Heart left ventricle (tissue), 16 donors: ENCODE results near the gene MPZL3. TPM values are rescaled to one million over a fixed set of nuclear protein-coding genes. Genes with fewer than 3 reads are reported as not detected.

ENCODE experiments used
- ATAC-seq, 4 donors: fragments of 200-7000 bp; cut with Tn5 transposase; one replicate each; pipeline ENCODE4 v1.9.1; 2020 to 2022; ENCODE audit warnings: moderate library complexity in 4 of 4, mild to moderate bottlenecking in 3 of 4, moderate number of reproducible peaks in 1 of 4
- DNase-seq, 5 donors: peaks; one replicate each; pipeline ENCODE4 v3.0.0-alpha.2; 2020
- H3K27ac ChIP-seq, 12 donors: fragments of 200-600 bp; sonication (generic) in 4 of 12; one replicate each; pipeline versions ENCODE4 v1.5.0 to v1.8.0; 2016 to 2022; ENCODE audit warnings: mild to moderate bottlenecking in 2 of 12
- H3K27me3 ChIP-seq, 9 donors: fragments of 200-600 bp; sonication (generic) in 2 of 9; one replicate each; pipeline versions ENCODE4 v1.5.1 to v1.8.0; 2016 to 2022; ENCODE audit warnings: mild to moderate bottlenecking in 3 of 9
- H3K36me3 ChIP-seq, 9 donors: fragments of 200-600 bp; sonication (generic) in 2 of 9; one replicate each; pipeline versions ENCODE4 v1.5.0 to v1.8.0; 2018 to 2022; ENCODE audit warnings: mild to moderate bottlenecking in 2 of 9
- H3K4me1 ChIP-seq, 12 donors: fragments of 200-600 bp; sonication (generic) in 4 of 12; one replicate each; pipeline versions ENCODE4 v1.5.0 to v1.8.0; 2016 to 2022; ENCODE audit warnings: mild to moderate bottlenecking in 3 of 12
- H3K4me3 ChIP-seq, 12 donors: fragments of 200-600 bp; sonication (generic) in 4 of 12; one replicate each; pipeline versions ENCODE4 v1.5.0 to v1.8.0; 2017 to 2022; ENCODE audit warnings: mild to moderate bottlenecking in 9 of 12, moderate library complexity in 4 of 12
- H3K9me3 ChIP-seq, 12 donors: fragments of 200-600 bp; sonication (generic) in 4 of 12; one replicate each; pipeline versions ENCODE4 v1.5.0 to v1.8.0; 2016 to 2022; ENCODE audit warnings: mild to moderate bottlenecking in 1 of 12
- CTCF ChIP-seq, 12 donors: fragments of 200-600 bp; sonication (generic) in 4 of 12; IDR thresholded peaks; one replicate each; pipeline versions ENCODE4 v1.5.0 to v1.8.0; 2018 to 2022; ENCODE audit warnings: antibody characterized with exemption in 12 of 12, mild to moderate bottlenecking in 5 of 12
- POLR2A ChIP-seq, 2 donors: fragments of 450-650 bp; IDR thresholded peaks; one replicate each; pipeline ENCODE4 v1.6.1; 2017; ENCODE audit warnings: antibody characterized with exemption in 2 of 2, mild to moderate bottlenecking in 2 of 2, moderate library complexity in 2 of 2
- WGBS, 4 donors: extraction: QIAGEN DNeasy Blood & Tissue Kit in 2 of 4; methylation state at CpG; one replicate each; pipeline versions ENCODE4 v1.1.5 to v1.1.7; 2013 to 2018; 5-methylcytosine and 5-hydroxymethylcytosine counted together
- intact Hi-C, 10 donors: fragments of 100-400 bp; cut with DNase I; formaldehyde crosslinking; loops; one replicate each; pipeline versions ENCODE4 v1.11.1 to v1.14.2; 2022
- polyA plus RNA-seq, 2 donors: library from polyadenylated mRNA; stranded (reverse); fragments of 200-250 nt; gene quantifications; one replicate each; pipeline ENCODE4 v1.2.3, GENCODE V29; 2013
- total RNA-seq, 9 donors: library from RNA; depleted of rRNA in 2 of 9; stranded (reverse); fragments of >200 nt in 2 of 9; fragmentation: NEBNext Ultra II Directional in 3 of 9; extraction: Animal tissue kit (Norgen Biotek cat#: 25700) in 3 of 9; gene quantifications; one replicate each; pipeline versions ENCODE4 v1.1.0 to v1.2.4, GENCODE V29; 2016 to 2023
- donor health status: ischemic (EF 13 %, LVEDD 7.1; RV severe dilation, severe dysfunction).
- donor health status: healthy with polysubstance abuse.
- donor health status: DM: no; HTN: yes; CAD: no.
- donor health status: DM: no; HTN: no; CAD: no.
- donor health status: ischemic (EF 25% LVEDD 6.9; RV normal size, moderate dysfunction).
- donor health status: ischemic (EF 25% LVEDD 5.7; RV mildly dilated, moderate dysfunction).
- donor health status: healthy.
- donor health status: DM: yes; HTN: yes; CAD: no.
- donor health status: ischemic (EF 35%, LVEDD 5.7; RV mildly dilated, moderate dysfunction).
- donor health status: nonischemic (EF 11% LVEDD 7.7; RV severe dilation, severe dysfunction).
- donor health status: DM: yes; HTN: yes; CAD: no.
- donor health status: PGD.
- donor health status: ischemic (EF 29% LVEDD 5.4; RV normal size, mild dysfunction).
- donor health status: nonischemic (EF 23%, LVEDD 6.1; RV moderate dilation, normal function).

The MPZL3 gene
- total and polyA plus RNA-seq, 11 donors, result 1.3 to 6.2 (median 3.3) TPM

GRCh38 chr11:118236170-118236569 lies 16.0 kb downstream of the MPZL3 start:
- Histone ChIP-seq H3K36me3 (peaks cover 0 to 8% (median 0%) of the 10 kb centered on the region in 9 donors), H3K27ac (peak overlapping the region in 4 of 12 donors; percentile 17 to 79 (median 70)), H3K9me3 (no peaks in the 10 kb centered on the region), H3K27me3 (no peaks in the 10 kb centered on the region), H3K4me3 (no peak overlapping the region), H3K4me1 (peaks cover 0 to 57% (median 11%) of the 10 kb centered on the region in 12 donors)
- DNase-seq (no peak), ATAC-seq (no peak)
- intact Hi-C loops, result no loop called here
- TF ChIP-seq POLR2A (IDR thresholded peaks at IDR 0.05) (no peak), CTCF (IDR thresholded peaks at IDR 0.05) (no peak)
- 69 to 79% (median 72%) methylated on average over 2 of the region's 2 CpGs for WGBS, 4 donors

DNA sequence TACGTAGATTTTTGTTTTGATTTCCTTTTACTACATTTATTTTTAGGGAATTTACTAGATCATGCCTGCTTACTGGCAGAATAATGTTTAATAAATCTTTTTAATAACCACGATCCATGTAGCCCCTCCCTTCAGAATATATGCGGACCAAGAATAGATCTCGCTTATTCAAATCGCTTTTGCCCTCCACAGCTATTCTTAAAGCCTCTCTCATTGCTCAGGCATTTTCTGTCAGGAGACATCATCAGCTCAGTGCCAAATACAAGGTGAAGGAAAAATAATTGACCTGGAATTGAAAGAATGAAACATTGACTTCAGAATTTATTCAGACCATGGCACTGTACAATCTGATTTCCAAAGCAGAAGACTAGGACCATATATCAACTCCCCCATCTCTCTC lies 17.3 kb downstream of the MPZL3 start:
- peak overlapping the region; percentile 17 to 79 (median 66) for H3K27ac ChIP-seq
- WGBS, 4 donors, result 58 to 63% (median 60%) methylated on average over 5 of the region's 5 CpGs
- no peaks in the 10 kb centered on the region for H3K9me3 ChIP-seq
- peaks cover 0 to 8% (median 0%) of the 10 kb centered on the region in 9 donors for H3K36me3 ChIP-seq
- H3K4me1 ChIP-seq, result peaks cover 0 to 47% (median 6%) of the 10 kb centered on the region in 12 donors
- no peak overlapping the region for H3K4me3 ChIP-seq
- DNase-seq, result no peak
- no peaks in the 10 kb centered on the region for H3K27me3 ChIP-seq
- TF ChIP-seq POLR2A (IDR thresholded peaks at IDR 0.05) (no peak), CTCF (IDR thresholded peaks at IDR 0.05) (no peak)
- intact Hi-C loops, result no loop called here
- ATAC-seq, result peak; percentile 55 to 90 (median 84)

GRCh38 chr11:118233850-118234249 lies 18.3 kb downstream of the MPZL3 start:
- H3K4me1 ChIP-seq, result peaks cover 0 to 39% (median 2%) of the 10 kb centered on the region in 12 donors
- no peak overlapping the region for H3K4me3 ChIP-seq
- intact Hi-C loops, result no loop called here
- H3K36me3 ChIP-seq, result peaks cover 0 to 10% (median 0%) of the 10 kb centered on the region in 9 donors
- no peak for TF ChIP-seq CTCF (IDR thresholded peaks at IDR 0.05)
- no peak for TF ChIP-seq POLR2A (IDR thresholded peaks at IDR 0.05)
- H3K9me3 ChIP-seq, result no peaks in the 10 kb centered on the region
- ATAC-seq (no peak), DNase-seq (no peak)
- 77 to 100% (median 93%) methylated on average over 1 of the region's 1 CpG for WGBS, 4 donors
- H3K27me3 ChIP-seq, result no peaks in the 10 kb centered on the region
- peak overlapping the region in 1 of 12 donors; percentile 71 for H3K27ac ChIP-seq

GRCh38 chr11:118233377-118233776 lies 18.8 kb downstream of the MPZL3 start:
- DNase-seq (no peak), ATAC-seq (no peak)
- TF ChIP-seq CTCF (IDR thresholded peaks at IDR 0.05) (no peak), POLR2A (IDR thresholded peaks at IDR 0.05) (no peak)
- intact Hi-C loops, result no loop called here
- WGBS, 4 donors, result 80 to 92% (median 88%) methylated on average over 5 of the region's 5 CpGs
- H3K27me3 ChIP-seq, result no peaks in the 10 kb centered on the region
- no peak overlapping the region for H3K4me3 ChIP-seq
- peaks cover 0 to 10% (median 0%) of the 10 kb centered on the region in 9 donors for H3K36me3 ChIP-seq
- H3K4me1 ChIP-seq, result peaks cover 0 to 37% (median under 1%) of the 10 kb centered on the region in 12 donors
- no peaks in the 10 kb centered on the region for H3K9me3 ChIP-seq
- H3K27ac ChIP-seq, result no peak overlapping the region
